Naive B cell (primary cell): Measurements from ENCODE around the gene DIAPH2. TPM values are rescaled to one million over a fixed set of nuclear protein-coding genes. Genes with fewer than 3 reads are reported as not detected.
A peak's percentile ranks its signal among the peaks of the same experiment; 100 is the strongest.

ENCODE experiments used
- ATAC-seq, 2 donors: fragments of 150-1000 bp; cut with Tn5 transposase; 2 replicates each; pipeline ENCODE4 v1.10.0; 2021; ENCODE audit warnings: low read depth in 2 of 2, mild to moderate bottlenecking in 2 of 2, moderate library complexity in 2 of 2
- DNase-seq: peaks from one replicate; pipeline ENCODE4 v3.0.0; 2022
- H3K27ac Mint-ChIP-seq, 6 donors: one replicate each; pipeline ENCODE4 v1.8.0; 2020 to 2022; ENCODE audit warnings: mild to moderate bottlenecking in 6 of 6, mixed read lengths in 6 of 6, moderate library complexity in 5 of 6, inconsistent platforms in 2 of 6
- H3K27me3 Mint-ChIP-seq, 3 donors: one replicate each; pipeline ENCODE4 v1.8.0; 2021 to 2022; ENCODE audit warnings: mixed read lengths in 3 of 3, mild to moderate bottlenecking in 1 of 3
- H3K36me3 Mint-ChIP-seq, 2 donors: one replicate each; pipeline ENCODE4 v1.8.0; 2020 to 2022; ENCODE audit warnings: mixed read lengths in 2 of 2, inconsistent platforms in 1 of 2, mild to moderate bottlenecking in 1 of 2
- H3K4me1 Mint-ChIP-seq, 3 donors: one replicate each; pipeline ENCODE4 v1.8.0; 2020 to 2022; ENCODE audit warnings: mixed read lengths in 3 of 3, inconsistent platforms in 1 of 3, mild to moderate bottlenecking in 1 of 3, moderate library complexity in 1 of 3
- H3K4me3 Mint-ChIP-seq, 8 donors: one replicate each; pipeline ENCODE4 v1.8.0; 2020 to 2022; ENCODE audit warnings: mild to moderate bottlenecking in 8 of 8, mixed read lengths in 8 of 8, moderate library complexity in 8 of 8, inconsistent platforms in 2 of 8
- H3K9me3 Mint-ChIP-seq, 7 donors: one replicate each; pipeline ENCODE4 v1.8.0; 2020 to 2022; ENCODE audit warnings: mixed read lengths in 7 of 7, mild to moderate bottlenecking in 5 of 7, inconsistent platforms in 2 of 7, moderate library complexity in 1 of 7
- polyA plus RNA-seq, 6 donors: library from polyadenylated mRNA; unstranded; fragments of 300-500 nt; fragmentation: Illumina TruSeq; gene quantifications; one replicate each; pipeline ENCODE4 v1.2.3, GENCODE V29; 2021; ENCODE audit warnings: low read depth in 6 of 6

DIAPH2 gene
- polyA plus RNA-seq, 6 donors from 2014 or later = 6.4 to 15.2 (median 9.9) TPM

DNA sequence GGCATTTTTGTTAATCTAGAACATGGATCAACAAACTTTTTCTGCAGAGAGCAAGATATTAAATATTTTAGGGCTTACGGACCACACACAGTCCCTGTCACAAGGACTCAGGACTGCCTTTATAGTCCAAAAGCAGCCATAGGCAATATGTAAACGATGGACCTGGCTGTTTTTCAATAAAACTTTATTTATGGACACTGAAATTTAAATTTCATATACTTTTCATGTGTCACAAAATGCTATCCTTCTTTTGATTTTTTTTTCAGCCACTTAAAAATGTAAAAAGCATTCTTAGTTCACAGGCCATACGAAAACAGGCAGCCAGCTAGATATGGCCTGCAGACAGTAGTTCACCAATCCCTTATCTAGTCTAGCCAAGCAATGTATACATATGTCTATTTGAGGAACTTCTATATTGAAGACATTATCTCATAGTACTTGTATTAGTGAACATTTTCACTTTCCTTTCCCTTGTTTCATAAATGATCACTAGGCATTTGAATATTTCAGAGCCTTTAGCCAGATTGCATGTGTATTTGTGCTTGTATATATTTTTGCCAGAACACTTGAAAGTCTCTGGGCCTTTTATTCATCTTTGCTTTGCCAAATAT is 549.9 kb downstream of the DIAPH2 start:
- Mint-ChIP-seq H3K36me3 (no peaks in the 10 kb centered on the region), H3K9me3 (peaks cover 0 to 3% (median 0%) of the 10 kb centered on the region in 7 donors), H3K27me3 (no peaks in the 10 kb centered on the region), H3K4me3 (no peak overlapping the region), H3K27ac (no peak overlapping the region), H3K4me1 (no peaks in the 10 kb centered on the region)
- ATAC-seq (no peak), DNase-seq (no peak)

GRCh38 chrX:97238632-97239031 is 554.0 kb downstream of the DIAPH2 start:
- Mint-ChIP-seq H3K9me3 (peaks cover 0 to 3% (median 0%) of the 10 kb centered on the region in 7 donors), H3K27me3 (no peaks in the 10 kb centered on the region), H3K36me3 (no peaks in the 10 kb centered on the region), H3K4me3 (no peak overlapping the region), H3K4me1 (no peaks in the 10 kb centered on the region), H3K27ac (no peak overlapping the region)
- no peak for DNase-seq
- ATAC-seq = no peak

DNA sequence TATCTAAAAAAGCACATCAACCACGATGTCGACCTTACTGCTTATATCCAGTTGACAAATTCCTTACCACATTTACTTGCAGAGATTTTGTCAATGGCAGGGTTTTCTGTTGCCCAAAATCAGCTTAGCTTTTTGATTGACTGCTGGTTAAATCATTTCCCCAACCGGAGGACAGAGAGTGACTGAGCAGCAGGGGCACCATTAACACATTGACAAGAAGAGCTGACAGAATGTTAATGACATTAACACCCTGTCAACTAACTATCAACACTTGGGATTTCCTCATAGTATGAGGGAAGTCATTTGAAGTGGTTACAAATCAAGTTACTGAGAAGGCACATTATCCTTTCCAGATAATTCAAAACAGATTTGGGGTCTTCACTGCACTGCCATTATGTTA is 567.5 kb downstream of the DIAPH2 start:
- no peaks in the 10 kb centered on the region for H3K27me3 Mint-ChIP-seq
- H3K27ac Mint-ChIP-seq = no peak overlapping the region
- DNase-seq (no peak), ATAC-seq (no peak)
- no peaks in the 10 kb centered on the region for H3K9me3 Mint-ChIP-seq
- H3K36me3 Mint-ChIP-seq = no peaks in the 10 kb centered on the region
- H3K4me3 Mint-ChIP-seq = no peak overlapping the region
- no peaks in the 10 kb centered on the region for H3K4me1 Mint-ChIP-seq

DNA sequence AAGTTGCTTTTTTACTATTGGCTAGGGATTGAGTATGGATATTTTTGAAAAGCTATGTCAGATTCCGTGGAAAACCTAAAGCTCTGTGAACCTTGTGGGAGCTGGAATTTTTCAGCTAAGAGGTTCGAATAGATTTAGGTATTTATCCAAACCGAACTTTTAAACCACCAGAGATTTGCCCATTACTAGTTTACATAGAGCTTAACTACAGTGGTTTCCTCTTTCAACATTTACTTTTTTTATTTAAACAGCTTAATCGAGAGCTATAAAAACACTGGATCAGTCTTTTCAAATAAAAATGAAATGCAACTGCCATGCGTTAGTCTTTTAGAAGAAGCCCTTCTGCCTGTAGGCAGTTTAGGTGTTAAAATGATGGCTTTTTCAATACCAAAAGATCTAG is 576.0 kb downstream of the DIAPH2 start:
- H3K9me3 Mint-ChIP-seq = no peaks in the 10 kb centered on the region
- H3K27ac Mint-ChIP-seq = no peak overlapping the region
- no peaks in the 10 kb centered on the region for H3K4me1 Mint-ChIP-seq
- DNase-seq = no peak
- no peaks in the 10 kb centered on the region for H3K27me3 Mint-ChIP-seq
- peaks cover 0 to 4% of the 10 kb centered on the region in 2 donors for H3K36me3 Mint-ChIP-seq
- ATAC-seq = no peak
- no peak overlapping the region for H3K4me3 Mint-ChIP-seq

- no peaks in the 10 kb centered on the region for H3K4me1 Mint-ChIP-seq
- H3K9me3 Mint-ChIP-seq = no peaks in the 10 kb centered on the region
- DNase-seq (no peak), ATAC-seq (no peak)
- H3K27ac Mint-ChIP-seq = no peak overlapping the region
- H3K36me3 Mint-ChIP-seq = no peaks in the 10 kb centered on the region
- no peaks in the 10 kb centered on the region for H3K27me3 Mint-ChIP-seq
- H3K4me3 Mint-ChIP-seq = no peak overlapping the region
These were observed 581.9 kb downstream of the DIAPH2 start for GRCh38 chrX:97266406-97267121.

- no peaks in the 10 kb centered on the region for H3K4me1 Mint-ChIP-seq
- H3K27me3 Mint-ChIP-seq = no peaks in the 10 kb centered on the region
- ATAC-seq = no peak
- no peak for DNase-seq
- H3K36me3 Mint-ChIP-seq = no peaks in the 10 kb centered on the region
- no peaks in the 10 kb centered on the region for H3K9me3 Mint-ChIP-seq
- peak overlapping the region in 1 of 6 donors; percentile 36 for H3K27ac Mint-ChIP-seq
- no peak overlapping the region for H3K4me3 Mint-ChIP-seq
These were observed 582.9 kb downstream of the DIAPH2 start for GRCh38 chrX:97267396-97268181.

DNA sequence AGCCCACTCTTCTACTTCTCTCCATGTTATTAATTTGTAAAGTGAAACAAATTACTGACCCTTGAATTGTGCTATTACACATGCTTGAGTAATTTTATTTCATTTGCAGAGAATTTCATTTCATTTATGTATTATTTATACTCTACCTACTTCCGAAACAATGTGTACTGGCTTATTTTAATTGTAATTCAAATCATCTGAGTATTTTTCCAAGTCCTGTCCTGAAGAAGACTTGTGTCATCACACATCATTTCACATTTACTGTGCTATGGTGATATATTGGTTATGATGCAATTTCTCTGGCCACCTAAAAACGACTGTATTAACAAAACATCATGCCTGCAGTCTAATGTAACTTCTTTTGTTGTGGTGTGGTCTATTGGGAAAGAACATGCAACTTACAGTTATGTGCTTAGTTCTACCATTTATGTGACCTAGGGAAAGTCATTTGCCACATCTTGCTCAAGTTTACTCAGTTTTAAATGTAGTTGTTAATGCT is 583.6 kb downstream of the DIAPH2 start:
- Mint-ChIP-seq H3K4me1 (no peaks in the 10 kb centered on the region), H3K4me3 (no peak overlapping the region), H3K9me3 (no peaks in the 10 kb centered on the region), H3K27ac (peak overlapping the region in 1 of 6 donors; percentile 36), H3K27me3 (no peaks in the 10 kb centered on the region), H3K36me3 (peaks cover 0 to under 1% of the 10 kb centered on the region in 2 donors)
- ATAC-seq (no peak), DNase-seq (no peak)

DNA sequence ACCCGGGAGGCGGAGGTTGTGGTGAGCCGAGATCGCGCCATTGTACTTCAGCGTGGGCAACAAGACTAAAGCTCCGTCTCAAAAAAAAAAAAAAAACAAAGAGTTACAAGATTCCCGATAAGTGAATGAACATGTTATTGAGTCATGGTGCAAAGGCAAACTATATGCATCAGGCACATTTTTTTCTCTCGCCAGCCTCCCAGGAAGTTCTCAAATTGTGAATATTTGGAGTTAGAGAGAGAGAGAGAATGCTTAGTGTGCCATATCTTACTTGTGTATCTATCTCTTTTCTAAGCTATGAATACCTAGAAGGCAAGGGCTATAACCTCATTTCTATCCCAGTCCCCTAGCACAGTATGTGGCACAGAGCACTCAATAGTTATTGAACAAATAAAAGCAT is 599.9 kb downstream of the DIAPH2 start:
- Mint-ChIP-seq H3K27me3 (no peaks in the 10 kb centered on the region), H3K36me3 (no peaks in the 10 kb centered on the region)
- ATAC-seq = no peak

DNA sequence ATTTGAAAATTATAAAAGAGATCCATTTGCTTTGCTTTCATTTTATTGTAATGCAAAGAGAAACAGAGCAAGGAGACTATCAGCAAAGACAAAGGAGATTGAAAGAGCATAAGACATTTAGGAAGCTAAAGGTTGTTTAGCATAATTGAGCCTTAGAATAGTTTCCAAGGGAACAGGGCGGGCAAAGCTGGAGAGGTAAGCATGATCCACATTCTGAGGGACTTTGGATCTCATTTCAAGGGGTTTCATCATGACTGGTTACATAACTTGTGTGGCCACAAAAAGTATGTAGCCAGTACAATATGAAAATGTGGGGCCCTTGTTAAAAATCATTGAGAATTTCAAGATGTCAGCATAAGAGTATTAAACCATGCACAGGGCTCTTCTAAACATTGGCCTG is 605.6 kb downstream of the DIAPH2 start:
- no peak overlapping the region for H3K27ac Mint-ChIP-seq
- H3K27me3 Mint-ChIP-seq = no peaks in the 10 kb centered on the region
- no peaks in the 10 kb centered on the region for H3K9me3 Mint-ChIP-seq
- DNase-seq (no peak), ATAC-seq (no peak)
- no peak overlapping the region for H3K4me3 Mint-ChIP-seq
- H3K4me1 Mint-ChIP-seq = no peaks in the 10 kb centered on the region
- no peaks in the 10 kb centered on the region for H3K36me3 Mint-ChIP-seq

More for the DNA sequence above, 599.9 kb downstream of the DIAPH2 start:
- Mint-ChIP-seq H3K4me3 (no peak overlapping the region), H3K27ac (no peak overlapping the region), H3K4me1 (no peaks in the 10 kb centered on the region), H3K9me3 (no peaks in the 10 kb centered on the region)
- DNase-seq = no peak

DNA sequence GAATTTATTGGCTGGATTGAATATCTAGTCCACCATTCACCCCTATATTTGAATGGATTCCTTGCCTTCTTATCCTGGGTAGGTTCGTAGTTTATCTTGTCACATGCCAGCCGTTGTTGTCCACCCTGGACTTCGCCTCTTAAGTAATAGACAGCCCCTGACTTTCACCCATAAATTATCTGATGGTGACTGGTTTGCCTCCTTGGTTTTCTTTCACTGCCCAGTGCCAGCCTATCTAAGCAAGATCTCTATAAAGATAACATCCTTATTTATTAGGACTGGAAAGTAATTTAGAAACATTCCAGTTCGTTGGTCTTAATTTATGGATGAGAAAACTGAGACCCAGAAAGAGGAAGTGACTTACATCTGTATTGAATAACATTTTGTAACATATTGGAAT is 609.4 kb downstream of the DIAPH2 start:
- DNase-seq (no peak), ATAC-seq (no peak)
- Mint-ChIP-seq H3K4me3 (no peak overlapping the region), H3K27ac (no peak overlapping the region), H3K9me3 (no peaks in the 10 kb centered on the region), H3K36me3 (no peaks in the 10 kb centered on the region), H3K4me1 (no peaks in the 10 kb centered on the region), H3K27me3 (no peaks in the 10 kb centered on the region)

GRCh38 chrX:97295954-97296353 is 611.3 kb downstream of the DIAPH2 start:
- no peaks in the 10 kb centered on the region for H3K4me1 Mint-ChIP-seq
- ATAC-seq = no peak
- H3K36me3 Mint-ChIP-seq = no peaks in the 10 kb centered on the region
- no peak overlapping the region for H3K27ac Mint-ChIP-seq
- no peaks in the 10 kb centered on the region for H3K9me3 Mint-ChIP-seq
- H3K27me3 Mint-ChIP-seq = no peaks in the 10 kb centered on the region
- H3K4me3 Mint-ChIP-seq = no peak overlapping the region
- no peak for DNase-seq

- H3K9me3 Mint-ChIP-seq = peaks cover 0 to 2% (median 0%) of the 10 kb centered on the region in 7 donors
- no peak for ATAC-seq
- no peak overlapping the region for H3K27ac Mint-ChIP-seq
- no peaks in the 10 kb centered on the region for H3K4me1 Mint-ChIP-seq
- H3K27me3 Mint-ChIP-seq = no peaks in the 10 kb centered on the region
- no peak overlapping the region for H3K4me3 Mint-ChIP-seq
- DNase-seq = no peak
- peaks cover 0 to 5% of the 10 kb centered on the region in 2 donors for H3K36me3 Mint-ChIP-seq
These were observed 622.3 kb downstream of the DIAPH2 start for GRCh38 chrX:97306771-97307470.

DNA sequence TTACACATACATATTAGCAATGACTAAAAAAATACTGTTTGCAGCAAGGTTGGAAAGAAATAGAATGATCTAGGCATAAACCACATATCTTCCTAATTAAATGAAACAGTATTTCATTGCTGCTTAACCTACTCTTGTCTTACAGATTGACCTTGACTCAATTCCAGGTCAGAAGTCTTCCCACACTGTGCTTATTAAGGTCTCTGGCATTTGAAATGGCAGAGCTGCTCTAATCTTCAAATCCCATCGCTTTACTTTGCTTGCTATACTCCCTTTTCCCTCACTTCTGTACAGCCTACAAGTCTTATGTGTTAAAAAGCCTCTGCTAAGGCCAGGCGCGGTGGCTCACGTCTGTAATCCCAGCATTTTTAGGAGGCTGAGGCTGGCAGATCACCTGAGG is 623.5 kb downstream of the DIAPH2 start:
- no peak for DNase-seq
- peaks cover 0 to 5% (median 0%) of the 10 kb centered on the region in 7 donors for H3K9me3 Mint-ChIP-seq
- peaks cover 0 to 5% of the 10 kb centered on the region in 2 donors for H3K36me3 Mint-ChIP-seq
- H3K4me1 Mint-ChIP-seq = no peaks in the 10 kb centered on the region
- no peaks in the 10 kb centered on the region for H3K27me3 Mint-ChIP-seq
- ATAC-seq = no peak
- H3K27ac Mint-ChIP-seq = no peak overlapping the region
- H3K4me3 Mint-ChIP-seq = no peak overlapping the region
